HCT116 (cell line): ENCODE data around the gene SPSB2.

Source experiments
- CTCF ChIP-seq, 3 experiments: fragments of 200-600 bp in 1 of 3; sonication (generic) in 1 of 3; IDR thresholded peaks in 2 of 3; conservative IDR thresholded peaks in 1 of 3; 2 replicates each; pipeline ENCODE4 v1.5.1; 2012 to 2017; ENCODE audit warnings: low read depth in 2 of 3, low read length in 2 of 3, antibody characterized with exemption in 1 of 3, borderline replicate concordance in 1 of 3, control low read depth in 1 of 3, mild to moderate bottlenecking in 1 of 3, mixed read lengths in 1 of 3, mixed run types in 1 of 3, moderate library complexity in 1 of 3; ENCODE audit not compliant: insufficient read depth in 1 of 3
- SP1 ChIP-seq: IDR thresholded peaks from 2 replicates; pipeline ENCODE4 v1.6.1; 2012; ENCODE audit warnings: low read depth

DNA sequence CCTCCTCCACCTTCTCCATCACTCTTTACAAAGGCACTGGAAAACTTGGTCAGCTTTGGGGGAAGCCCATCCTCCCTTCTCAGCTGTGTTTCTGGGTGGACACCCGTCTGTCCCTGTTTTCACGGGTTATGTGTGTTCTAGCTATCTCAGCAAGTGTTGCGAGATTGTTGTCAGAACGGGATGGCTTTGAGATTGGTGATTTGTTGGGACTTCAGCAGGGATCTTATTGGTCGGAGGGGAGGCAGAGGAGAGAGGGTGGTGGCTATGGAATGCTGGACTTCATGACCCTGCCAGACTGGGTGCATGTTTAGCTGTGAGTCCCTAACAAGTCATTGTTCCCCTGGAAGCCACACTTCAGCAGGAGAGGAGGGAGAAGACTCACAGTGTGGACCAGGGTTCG lies 19.1 kb downstream of the SPSB2 start:
- TF ChIP-seq CTCF (IDR thresholded peaks at IDR 0.05 in 2 of 3, conservative IDR thresholded peaks at IDR 0.05 in 1 of 3; ENCODE audit: borderline replicate concordance in 1 of 3, insufficient read depth in 1 of 3, low read depth in 2 of 3, low read length in 2 of 3) (no peak), SP1 (no peak)
